ENCODE measurements around the gene RIN1.

RIN1 gene

DNA sequence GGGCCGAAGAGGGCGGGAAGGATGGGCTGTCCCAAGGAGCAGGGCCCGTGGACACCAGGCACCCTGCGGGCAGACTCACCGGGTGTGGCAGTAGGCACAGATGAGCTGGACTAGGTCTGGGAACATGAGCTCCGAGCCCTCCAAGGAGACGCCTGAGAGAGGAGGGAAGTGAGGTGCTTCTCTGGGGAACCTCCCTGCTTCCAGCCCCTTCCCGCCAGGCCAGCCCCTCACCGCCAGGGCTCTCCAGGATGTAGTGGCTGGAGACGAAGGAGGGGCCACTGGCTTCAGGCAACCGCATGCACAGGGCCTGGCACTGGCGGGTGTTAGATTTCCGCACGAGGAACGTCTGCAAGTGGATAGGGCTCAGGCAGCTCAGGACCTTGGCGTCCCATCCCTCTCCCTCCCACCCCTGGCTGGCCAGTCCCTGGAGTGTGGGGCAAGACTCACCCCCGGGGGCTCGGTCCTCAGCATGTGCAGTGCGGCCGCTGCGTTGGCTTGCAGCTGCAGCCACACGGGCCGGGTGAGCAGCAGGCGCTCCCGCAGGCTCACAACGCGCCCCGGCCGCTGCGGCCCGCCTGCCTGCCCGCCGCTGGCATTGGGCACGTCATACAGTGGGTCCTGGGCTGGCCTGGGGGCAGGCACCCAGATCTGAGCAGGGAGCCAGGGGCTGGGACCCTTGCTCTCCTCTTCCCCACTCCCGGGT, 552 bp downstream of the RIN1 start:
- DNase-seq (ENCODE audit: low read depth, low spot score), result no peak
- H3K27ac ChIP-seq, result peak overlapping the region; percentile 95

GRCh38 chr11:66334605-66335442, 1.4 kb downstream of the RIN1 start:
- peak overlapping the region; percentile 95 for H3K27ac ChIP-seq
- DNase-seq (ENCODE audit: low read depth, low spot score), result no peak

GRCh38 chr11:66333896-66334604, 2.2 kb downstream of the RIN1 start:
- no peak for DNase-seq (ENCODE audit: low read depth, low spot score)
- H3K27ac ChIP-seq, result no peak overlapping the region

GRCh38 chr11:66333220-66333877, 2.9 kb downstream of the RIN1 start:
- no peak for DNase-seq (ENCODE audit: low read depth, low spot score)
- H3K27ac ChIP-seq, result no peak overlapping the region

DNA sequence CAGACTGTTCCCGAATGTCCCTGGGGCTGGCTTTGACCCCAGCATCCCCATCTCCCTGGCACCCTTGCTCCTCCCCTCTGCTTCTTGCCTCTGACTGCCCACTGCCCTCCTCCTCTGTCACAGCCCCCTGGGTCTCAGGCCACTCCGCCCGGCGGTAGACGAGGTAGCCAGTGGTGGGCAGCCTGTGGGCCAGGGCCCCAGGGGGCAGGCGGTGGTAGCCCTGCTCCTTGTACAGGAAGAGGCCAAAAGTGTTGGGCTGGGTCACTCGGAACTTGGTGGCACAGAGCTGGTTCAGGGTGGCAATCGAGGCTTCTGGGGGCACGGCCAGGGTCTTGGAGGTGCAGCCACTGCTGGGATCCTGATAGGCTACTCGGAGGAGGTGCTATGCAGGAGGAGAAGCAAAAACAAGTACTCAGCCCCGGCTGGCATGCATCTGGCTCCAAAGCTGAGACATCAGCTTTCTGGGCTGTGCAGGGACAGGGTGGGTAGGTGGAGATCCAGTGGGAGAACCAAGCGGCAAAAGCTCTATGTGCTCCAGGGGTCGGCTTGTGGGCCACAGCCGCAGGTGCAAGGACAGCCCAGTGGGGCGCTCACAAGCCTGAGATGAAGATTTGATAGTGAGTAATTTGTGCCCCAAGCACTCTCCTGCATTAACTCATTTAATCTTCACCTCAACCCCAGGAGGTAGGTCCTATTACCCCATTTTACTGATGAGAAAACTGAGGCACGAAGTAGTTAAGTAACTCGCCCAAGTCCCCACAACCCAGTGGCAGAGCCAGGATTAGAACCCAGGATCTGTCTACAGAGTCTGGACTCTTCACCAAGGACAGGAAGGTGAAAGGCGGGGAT, 3.6 kb downstream of the RIN1 start:
- DNase-seq (ENCODE audit: low read depth, low spot score), result no peak
- H3K27ac ChIP-seq, result no peak overlapping the region

DNA sequence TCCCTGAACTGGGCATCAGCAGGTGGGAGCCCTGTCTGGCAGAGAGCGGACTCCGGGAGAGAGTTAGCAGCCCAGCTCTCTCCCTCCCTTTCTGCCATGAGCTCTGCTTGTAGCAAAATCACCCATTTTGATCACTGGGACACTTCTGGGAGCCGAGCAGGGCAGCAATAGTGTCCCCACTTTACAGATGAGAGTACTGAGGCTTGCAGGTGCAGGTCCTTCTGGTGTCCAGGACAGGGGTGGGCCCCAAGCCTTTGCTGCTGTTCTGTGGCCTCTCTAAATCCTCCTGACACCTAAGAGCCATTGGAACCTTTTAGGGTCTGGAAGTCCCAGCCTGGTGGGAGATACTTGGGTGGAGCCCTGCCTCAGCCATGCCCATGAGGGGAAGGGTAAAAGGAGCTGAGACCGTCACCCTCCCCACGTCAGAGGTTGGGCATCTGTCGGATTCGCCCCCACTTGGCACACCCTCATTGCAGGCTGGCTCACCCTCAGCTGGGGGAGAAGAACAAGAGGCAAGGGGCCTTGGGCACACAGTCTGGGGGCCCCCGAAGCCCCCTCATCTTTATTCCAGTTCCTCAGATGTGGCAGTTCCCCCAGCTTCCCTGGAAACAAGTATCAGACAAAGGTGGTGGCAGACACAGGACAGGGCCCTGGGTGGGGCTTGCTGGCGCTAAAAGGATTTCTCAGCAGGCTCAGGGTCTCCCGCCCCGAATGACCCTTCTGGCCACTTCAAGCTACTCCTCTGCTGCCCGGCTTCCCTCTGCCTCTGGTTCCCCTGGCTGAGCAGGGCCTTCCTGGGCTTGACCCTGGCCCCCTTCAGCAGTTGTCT, 4.5 kb downstream of the RIN1 start:
- H3K27ac ChIP-seq, result no peak overlapping the region
- DNase-seq (ENCODE audit: low read depth, low spot score), result no peak

GRCh38 chr11:66330931-66331330, 5.3 kb downstream of the RIN1 start:
- no peak overlapping the region for H3K27ac ChIP-seq
- DNase-seq (ENCODE audit: low read depth, low spot score), result no peak

DNA sequence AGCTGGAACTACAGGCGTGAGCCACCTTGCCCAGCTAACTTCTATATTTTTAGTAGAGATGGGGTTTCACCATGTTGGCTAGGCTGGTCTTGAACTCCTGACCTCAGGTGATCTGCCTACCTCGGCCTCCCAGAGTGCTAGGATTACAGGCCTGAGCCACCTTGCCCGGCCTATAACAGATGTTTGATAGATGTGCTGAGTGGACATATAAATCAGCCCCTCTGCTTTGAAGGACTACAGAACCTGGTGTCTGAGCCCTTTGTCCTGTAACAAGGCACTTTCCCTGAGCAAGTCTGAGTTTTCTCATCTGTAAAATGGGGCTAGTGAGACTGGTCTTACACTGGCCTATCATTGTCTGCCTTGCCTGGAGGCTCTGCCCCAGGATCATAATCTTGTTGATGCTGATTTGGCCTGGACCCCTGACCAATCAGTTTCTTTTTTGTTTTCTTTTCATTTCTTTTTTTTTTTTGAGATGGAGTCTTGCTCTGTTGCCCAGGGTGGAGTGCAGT, 7.0 kb downstream of the RIN1 start:
- no peak for DNase-seq (ENCODE audit: low read depth, low spot score)
- H3K27ac ChIP-seq, result peak overlapping the region; percentile 71

DNA sequence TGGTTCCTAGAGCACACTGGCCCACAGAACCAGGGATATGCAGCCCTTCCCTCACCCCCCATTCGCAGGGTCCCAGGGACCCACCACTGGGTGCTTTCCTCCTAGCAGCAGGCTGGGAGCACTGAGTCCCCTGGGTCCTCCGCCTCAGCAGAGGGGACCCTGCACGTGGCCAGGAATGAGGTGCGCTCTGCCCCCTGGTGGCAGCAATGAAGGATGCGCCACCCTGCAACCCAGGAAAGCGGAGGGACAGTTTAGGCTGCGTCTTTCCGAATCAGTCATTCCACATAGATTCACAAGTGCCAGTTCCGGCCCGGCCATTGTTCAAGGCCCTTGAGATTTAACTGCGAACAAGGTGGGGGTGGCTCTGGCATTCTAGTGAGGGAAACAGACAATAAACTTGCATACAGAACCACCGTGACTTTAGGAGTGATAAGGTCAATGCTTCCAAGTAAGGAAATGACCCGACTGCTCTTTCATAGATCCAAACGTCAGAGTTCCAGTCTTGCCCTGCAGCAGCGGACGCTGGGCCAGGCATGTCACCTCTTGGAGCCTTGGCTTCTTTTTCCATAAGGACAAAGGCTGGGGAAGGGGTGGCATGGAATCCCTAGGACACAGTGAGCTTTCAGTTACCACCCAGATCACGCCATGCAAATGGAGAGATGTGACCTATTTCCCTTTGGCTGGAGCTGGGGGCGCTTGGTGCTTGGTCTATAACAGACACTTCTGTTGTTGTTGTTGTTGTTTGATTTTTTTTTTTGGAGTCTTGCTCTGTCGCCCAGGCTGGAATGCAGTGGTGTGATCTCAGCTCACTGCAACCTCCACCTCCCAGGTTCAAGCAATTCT, 7.7 kb downstream of the RIN1 start:
- peak overlapping the region; percentile 71 for H3K27ac ChIP-seq
- no peak for DNase-seq (ENCODE audit: low read depth, low spot score)

DNA sequence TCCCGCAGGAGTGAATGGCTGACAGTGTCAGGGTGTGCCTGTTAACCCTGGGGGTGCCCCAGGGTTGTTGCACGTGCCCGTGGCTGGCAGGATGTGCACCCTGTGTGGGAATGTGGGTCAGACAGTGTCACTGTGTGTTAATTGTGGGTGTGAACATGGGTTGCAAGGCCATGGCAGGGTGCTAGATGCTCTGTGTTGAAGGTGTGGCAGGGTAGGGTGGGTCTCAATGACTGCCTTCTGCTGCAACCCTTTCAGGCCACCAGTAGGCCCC, 8.3 kb downstream of the RIN1 start:
- H3K27ac ChIP-seq, result peak overlapping the region; percentile 71
- no peak for DNase-seq (ENCODE audit: low read depth, low spot score)

- no peak for DNase-seq (ENCODE audit: low read depth, low spot score)
- peak overlapping the region; percentile 71 for H3K27ac ChIP-seq
Measured at GRCh38 chr11:66327171-66328030, 8.8 kb downstream of the RIN1 start.

GRCh38 chr11:66326261-66327111, 9.7 kb downstream of the RIN1 start:
- no peak for DNase-seq (ENCODE audit: low read depth, low spot score)
- peak overlapping the region; percentile 71 for H3K27ac ChIP-seq

DNA sequence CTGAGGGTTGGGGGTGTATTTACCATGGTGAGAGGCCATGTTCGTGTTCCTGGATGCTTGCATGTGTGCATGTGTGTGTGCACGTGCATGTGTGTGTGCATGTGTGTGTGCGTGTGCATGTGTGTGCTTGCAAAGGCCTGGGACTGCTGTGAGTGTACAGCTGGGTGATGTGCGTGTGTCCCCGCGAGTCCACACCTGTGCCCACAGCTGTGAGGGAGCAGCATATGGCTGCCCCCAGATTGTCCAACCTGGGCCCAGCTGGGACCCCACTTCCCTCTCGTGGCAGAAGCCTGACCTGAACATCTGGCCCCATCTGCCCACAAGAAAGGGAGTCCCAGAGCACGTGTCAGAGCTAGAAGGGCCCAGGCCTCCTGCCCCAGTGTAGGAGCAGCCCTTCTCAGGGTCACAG, 11.0 kb downstream of the RIN1 start:
- H3K27ac ChIP-seq, result no peak overlapping the region
- DNase-seq (ENCODE audit: low read depth, low spot score), result no peak

- DNase-seq (ENCODE audit: low read depth, low spot score), result no peak
Measured at GRCh38 chr11:66324664-66325063, 11.6 kb downstream of the RIN1 start.

GRCh38 chr11:66323684-66324083, 12.6 kb downstream of the RIN1 start:
- H3K27ac ChIP-seq, result no peak overlapping the region
- DNase-seq (ENCODE audit: low read depth, low spot score), result no peak

More at GRCh38 chr11:66324664-66325063, 11.6 kb downstream of the RIN1 start:
- H3K27ac ChIP-seq, result no peak overlapping the region

Data from epithelial cell of prostate (primary cell).